NCI-H345 treated with DMSO at 0.1 percent for 48 hours (cell line): ENCODE measurements around the gene ATP6V0A4.
"Not testable (repeated sequence)": the region's sequence is repeated elsewhere in the genome, so short reads cannot be mapped to it uniquely, and the experiment has no call there.

Experiments used
- DNase-seq: peaks from one replicate; lab custom pipeline; 2025; ENCODE audit not compliant: unreplicated experiment; lab: John Stamatoyannopoulos, UW

Gene ATP6V0A4

GRCh38 chr7:138804618-138805017 is 6.6 kb upstream of the ATP6V0A4 start:
- DNase-seq: no peak

- DNase-seq: no peak
These were observed 4.7 kb upstream of the ATP6V0A4 start for GRCh38 chr7:138802706-138803105.

- DNase-seq: no peak
These were observed 3.3 kb upstream of the ATP6V0A4 start for GRCh38 chr7:138801256-138801655.

GRCh38 chr7:138799336-138800000 is 1.5 kb upstream of the ATP6V0A4 start:
- DNase-seq: no peak

- DNase-seq: no peak
These were observed 840 bp upstream of the ATP6V0A4 start for GRCh38 chr7:138798836-138799235.

- DNase-seq: not testable (repeated sequence)
These were observed 950 bp downstream of the ATP6V0A4 start for GRCh38 chr7:138797046-138797445.

GRCh38 chr7:138796038-138796615 is 1.9 kb downstream of the ATP6V0A4 start:
- no peak for DNase-seq

GRCh38 chr7:138785587-138786437 is 12.2 kb downstream of the ATP6V0A4 start:
- no peak for DNase-seq

- DNase-seq: no peak
These were observed 13.3 kb downstream of the ATP6V0A4 start for GRCh38 chr7:138784692-138785091.

GRCh38 chr7:138781004-138781403 is 17.0 kb downstream of the ATP6V0A4 start:
- DNase-seq: no peak

- peak; percentile 97 for DNase-seq
These were observed 21.7 kb downstream of the ATP6V0A4 start for GRCh38 chr7:138776166-138776833.

GRCh38 chr7:138773817-138774216 is 24.2 kb downstream of the ATP6V0A4 start:
- DNase-seq: no peak

- DNase-seq: no peak
These were observed 24.8 kb downstream of the ATP6V0A4 start for GRCh38 chr7:138773176-138773575.

GRCh38 chr7:138770904-138771303 is 27.1 kb downstream of the ATP6V0A4 start:
- no peak for DNase-seq

- peak; percentile 84 for DNase-seq
These were observed 29.8 kb downstream of the ATP6V0A4 start for GRCh38 chr7:138768241-138768640.

GRCh38 chr7:138756591-138757242 is 41.3 kb downstream of the ATP6V0A4 start:
- DNase-seq: no peak

GRCh38 chr7:138755842-138756590 is 42.0 kb downstream of the ATP6V0A4 start:
- no peak for DNase-seq

GRCh38 chr7:138755331-138755747 is 42.7 kb downstream of the ATP6V0A4 start:
- DNase-seq: no peak

GRCh38 chr7:138753610-138754009 is 44.4 kb downstream of the ATP6V0A4 start:
- no peak for DNase-seq

- no peak for DNase-seq
These were observed 44.9 kb downstream of the ATP6V0A4 start for GRCh38 chr7:138753150-138753518.
